ENCODE data around the gene FOXN3. TPM values are rescaled to one million over a fixed set of nuclear protein-coding genes. Genes with fewer than 3 reads are reported as not detected.

Gene FOXN3
- polyA plus RNA-seq, 2 of the 4 experiments (the other 2 are of a cell fraction), result 6.0 to 6.4 TPM

- no peak for ATAC-seq
These were observed 11.1 kb upstream of the FOXN3 start for GRCh38 chr14:89428173-89428523.

GRCh38 chr14:89427426-89428172, 10.6 kb upstream of the FOXN3 start:
- H3K9me3 ChIP-seq, result no peaks in the 10 kb centered on the region
- H3K27ac ChIP-seq, result no peak overlapping the region
- TF ChIP-seq POLR2A (IDR thresholded peaks at IDR 0.05; ENCODE audit: low read length) (no peak), HOXA7 (CRISPR knock-in tag; IDR thresholded peaks at IDR 0.05) (no peak), MAX (IDR thresholded peaks at IDR 0.05) (no peak), ZC3H11A (IDR thresholded peaks at IDR 0.05) (no peak), HOXB5 (CRISPR knock-in tag; IDR thresholded peaks at IDR 0.05) (no peak), SMC3 (IDR thresholded peaks at IDR 0.05) (no peak), CEBPB (IDR thresholded peaks at IDR 0.05) (no peak), FOSB (CRISPR knock-in tag; IDR thresholded peaks at IDR 0.05) (no peak)
- no peaks in the 10 kb centered on the region for H3K4me1 ChIP-seq
- no peak for DNase-seq (ENCODE audit: low read depth in 1 of 2, low spot score in 1 of 2)
- no peak for ATAC-seq
- 76% methylated on average over 11 of the region's 11 CpGs for WGBS (ENCODE audit: missing lambda C conversion rate)
- CTCF ChIA-PET, result no interaction called here
- H3K4me2 ChIP-seq, result no peak overlapping the region
- POLR2A ChIA-PET, result no interaction called here
- no peak for FAIRE-seq
- no peak overlapping the region for H3K4me3 ChIP-seq

More at GRCh38 chr14:89428173-89428523, 11.1 kb upstream of the FOXN3 start:
- Histone ChIP-seq H3K4me1 (no peaks in the 10 kb centered on the region), H3K4me3 (no peak overlapping the region), H3K4me2 (no peak overlapping the region), H3K27ac (peak overlapping the region in 1 of 2 experiments; percentile 22; a peak in 1 of 6 replicates), H3K9me3 (no peaks in the 10 kb centered on the region)
- no peak for FAIRE-seq
- DNase-seq (ENCODE audit: low read depth in 1 of 2, low spot score in 1 of 2), result no peak
- WGBS (ENCODE audit: missing lambda C conversion rate), result 59% methylated on average over 2 of the region's 2 CpGs
- CTCF ChIA-PET, result no interaction called here
- POLR2A ChIA-PET, result no interaction called here
- no peak for TF ChIP-seq EHF (CRISPR knock-in tag; IDR thresholded peaks at IDR 0.05)
- no peak for TF ChIP-seq CEBPB (IDR thresholded peaks at IDR 0.05)
- no peak for TF ChIP-seq ELK1 (IDR thresholded peaks at IDR 0.05; ENCODE audit: low read depth, low read length)
- no peak for TF ChIP-seq CTCF (IDR thresholded peaks at IDR 0.05)
- TF ChIP-seq MAX (IDR thresholded peaks at IDR 0.05), result no peak
- TF ChIP-seq BHLHE40 (IDR thresholded peaks at IDR 0.05; ENCODE audit: low read depth, low read length), result no peak

- no peaks in the 10 kb centered on the region for H3K9me3 ChIP-seq
- ChIA-PET POLR2A (interaction anchor here (0.6 kb wide), 1 partner anchor 43 kb away, joined by 3 read pairs; no protein-coding TSS in a partner anchor), CTCF (no interaction called here)
- no peaks in the 10 kb centered on the region for H3K4me1 ChIP-seq
- no peak overlapping the region for H3K27ac ChIP-seq
- TF ChIP-seq BHLHE40 (IDR thresholded peaks at IDR 0.05; ENCODE audit: low read depth, low read length), result 0 out of 2 replicates have a peak, but pooled peaks have one; percentile 11
- no peak for TF ChIP-seq E2F6 (IDR thresholded peaks at IDR 0.05; ENCODE audit: borderline replicate concordance, low read depth)
- no peak overlapping the region for H3K4me2 ChIP-seq
- FAIRE-seq, result no peak
- 55% methylated on average over 6 of the region's 6 CpGs for WGBS (ENCODE audit: missing lambda C conversion rate)
- no peak for ATAC-seq
- H3K4me3 ChIP-seq, result no peak overlapping the region
- no peak for DNase-seq (ENCODE audit: low read depth in 1 of 2, low spot score in 1 of 2)
These were observed 8.9 kb upstream of the FOXN3 start for GRCh38 chr14:89425931-89426330.

GRCh38 chr14:89424241-89424640, 7.2 kb upstream of the FOXN3 start:
- no peak for FAIRE-seq
- no peak overlapping the region for H3K4me3 ChIP-seq
- H3K9me3 ChIP-seq, result no peaks in the 10 kb centered on the region
- ATAC-seq, result no peak
- H3K4me2 ChIP-seq, result no peak overlapping the region
- DNase-seq (ENCODE audit: low read depth in 1 of 2, low spot score in 1 of 2), result no peak
- ChIA-PET POLR2A (interaction anchor here (0.7 kb wide), 1 partner anchor 46 kb away, joined by 11 read pairs; no protein-coding TSS in a partner anchor), CTCF (interaction anchor here (1.1 kb wide), 1 partner anchor 384 kb away, joined by 3 read pairs; no protein-coding TSS in a partner anchor)
- WGBS (ENCODE audit: missing lambda C conversion rate), result 73% methylated on average over 6 of the region's 6 CpGs
- H3K4me1 ChIP-seq, result peaks cover 9% of the 10 kb centered on the region; the same call in 2 of the 3 replicates
- H3K27ac ChIP-seq, result no peak overlapping the region
- TF ChIP-seq ZNF302 (CRISPR knock-in tag; IDR thresholded peaks at IDR 0.05) (no peak), TFCP2L1 (CRISPR knock-in tag; IDR thresholded peaks at IDR 0.05) (no peak), CBX2 (IDR thresholded peaks at IDR 0.05; ENCODE audit: borderline replicate concordance, low read depth) (no peak), FOSL2 (IDR thresholded peaks at IDR 0.05) (no peak), FOSL2 (CRISPR knock-in tag; IDR thresholded peaks at IDR 0.05) (no peak), BCL3 (IDR thresholded peaks at IDR 0.05) (no peak), EP300 (IDR thresholded peaks at IDR 0.05) (no peak), POLR2AphosphoS2 (conservative IDR thresholded peaks at IDR 0.05; ENCODE audit: low read length) (no peak), SREBF2 (IDR thresholded peaks at IDR 0.05) (no peak), RAD21 (conservative IDR thresholded peaks at IDR 0.05 in 1 of 2, IDR thresholded peaks at IDR 0.05 in 1 of 2) (no peak), MAX (IDR thresholded peaks at IDR 0.05) (no peak)
